Liver (tissue), 5 donors: ENCODE measurements around the gene CUBN. TPM values are rescaled to one million over a fixed set of nuclear protein-coding genes. Genes with fewer than 3 reads are reported as not detected.

ENCODE experiments used
- polyA plus RNA-seq, 2 donors: library from polyadenylated mRNA; stranded (reverse) in 1 of 2; unstranded in 1 of 2; fragments of 200-250 nt in 1 of 2; fragments of >200 nt in 1 of 2; fragmentation: Nextera tagmentation in 1 of 2; extraction: Ambion mirVana in 1 of 2; gene quantifications; one replicate each; pipeline versions ENCODE4 v1.2.1 to v1.2.3, GENCODE V29; 2013 to 2015
- small RNA-seq: library from RNA; depleted of rRNA; stranded (forward); fragments of <200 nt; gene quantifications from one replicate; pipeline ENCODE3, GENCODE V24; 2014
- total RNA-seq, 2 donors: library from RNA; depleted of rRNA; stranded (reverse); fragments of >200 nt; gene quantifications; one replicate each; pipeline ENCODE4 v1.2.3, GENCODE V29; 2014
- donor health status: healthy.
- donor health status: healthy.
- donor health status: healthy.

Gene CUBN
- total and polyA plus RNA-seq, 4 donors, result 0.01 to 0.67 (median 0.30) TPM

Small RNA genes within 50 kb of the gene (small RNA-seq; reads per million reads assigned to genes)
- gene AC067747.1, result not detected

Other genes starting within 250 kb of the CUBN start
- 1 to 10 TPM; 1.7 to 2.4 TPM for gene TRDMT1, start 71.9 kb upstream of the CUBN start, total RNA-seq
- gene TRDMT1, start 71.9 kb upstream of the CUBN start, polyA plus RNA-seq, result under 1 TPM; 0.38 to 0.43 TPM
- gene VIM, start 98.4 kb upstream of the CUBN start, total RNA-seq, result 100 to 1,000 TPM in 1 of 2 donors, 10 to 100 TPM in 1; 78.1 to 212 TPM
- 100 to 1,000 TPM in 1 of 2 donors, 10 to 100 TPM in 1; 42.5 to 123 TPM for gene VIM, start 98.4 kb upstream of the CUBN start, polyA plus RNA-seq